ENCODE data around the gene CEP164.
A peak's percentile ranks its signal among the peaks of the same experiment; 100 is the strongest.

The CEP164 gene

GRCh38 chr11:117419482-117420142 lies 92.0 kb downstream of the CEP164 start:
- Histone ChIP-seq H3K9me3 (ENCODE audit: control insufficient read depth in 2 of 2, low read length in 2 of 2) (no peaks in the 10 kb centered on the region), H3K9ac (ENCODE audit: low read length in 2 of 2) (no peak overlapping the region), H3K4me3 (ENCODE audit: low read length in 2 of 2) (no peak overlapping the region), H3K36me3 (ENCODE audit: control insufficient read depth in 2 of 2, insufficient read depth in 2 of 2, low read length in 2 of 2) (no peaks in the 10 kb centered on the region), H3K4me1 (ENCODE audit: control insufficient read depth, insufficient read depth, low read length) (no peaks in the 10 kb centered on the region), H3K27me3 (ENCODE audit: control insufficient read depth in 1 of 2, insufficient read depth in 2 of 2, low read length in 2 of 2) (peaks cover 3 to 4% of the 10 kb centered on the region in 2 donors), H3K27ac (ENCODE audit: low read length) (no peak overlapping the region)

- Histone ChIP-seq H3K27ac (ENCODE audit: low read length) (no peak overlapping the region), H3K27me3 (ENCODE audit: control insufficient read depth in 1 of 2, insufficient read depth in 2 of 2, low read length in 2 of 2) (peaks cover 3 to 4% of the 10 kb centered on the region in 2 donors), H3K4me3 (ENCODE audit: low read length in 2 of 2) (no peak overlapping the region), H3K9ac (ENCODE audit: low read length in 2 of 2) (no peak overlapping the region), H3K4me1 (ENCODE audit: control insufficient read depth, insufficient read depth, low read length) (no peaks in the 10 kb centered on the region), H3K9me3 (ENCODE audit: control insufficient read depth in 2 of 2, low read length in 2 of 2) (no peaks in the 10 kb centered on the region), H3K36me3 (ENCODE audit: control insufficient read depth in 2 of 2, insufficient read depth in 2 of 2, low read length in 2 of 2) (no peaks in the 10 kb centered on the region)
These were observed 92.5 kb downstream of the CEP164 start for GRCh38 chr11:117420143-117420485.

DNA sequence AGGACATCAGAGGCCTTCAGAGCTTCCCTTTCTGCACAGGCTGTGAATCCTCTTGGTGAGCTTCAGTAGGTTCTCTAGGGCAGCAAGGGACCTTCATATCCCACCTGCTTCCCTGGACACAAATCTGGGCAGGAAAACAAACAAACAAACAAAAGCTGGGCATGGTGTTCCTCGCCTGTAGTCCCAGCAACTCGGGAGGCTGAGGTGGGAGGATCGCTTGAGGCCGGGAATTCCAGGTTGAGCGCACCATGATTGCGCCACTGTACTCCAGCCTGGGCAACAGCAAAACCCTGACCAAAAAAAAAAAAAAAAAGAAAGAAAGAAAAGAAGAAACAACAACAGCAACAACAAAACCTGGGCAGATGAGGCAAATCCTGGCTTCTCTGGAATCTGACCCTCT lies 92.9 kb downstream of the CEP164 start:
- H3K27me3 ChIP-seq (ENCODE audit: control insufficient read depth in 1 of 2, insufficient read depth in 2 of 2, low read length in 2 of 2) = peaks cover 3 to 4% of the 10 kb centered on the region in 2 donors
- H3K27ac ChIP-seq (ENCODE audit: low read length) = no peak overlapping the region
- no peak overlapping the region for H3K9ac ChIP-seq (ENCODE audit: low read length in 2 of 2)
- H3K4me1 ChIP-seq (ENCODE audit: control insufficient read depth, insufficient read depth, low read length) = no peaks in the 10 kb centered on the region
- no peaks in the 10 kb centered on the region for H3K36me3 ChIP-seq (ENCODE audit: control insufficient read depth in 2 of 2, insufficient read depth in 2 of 2, low read length in 2 of 2)
- no peak overlapping the region for H3K4me3 ChIP-seq (ENCODE audit: low read length in 2 of 2)
- H3K9me3 ChIP-seq (ENCODE audit: control insufficient read depth in 2 of 2, low read length in 2 of 2) = no peaks in the 10 kb centered on the region

DNA sequence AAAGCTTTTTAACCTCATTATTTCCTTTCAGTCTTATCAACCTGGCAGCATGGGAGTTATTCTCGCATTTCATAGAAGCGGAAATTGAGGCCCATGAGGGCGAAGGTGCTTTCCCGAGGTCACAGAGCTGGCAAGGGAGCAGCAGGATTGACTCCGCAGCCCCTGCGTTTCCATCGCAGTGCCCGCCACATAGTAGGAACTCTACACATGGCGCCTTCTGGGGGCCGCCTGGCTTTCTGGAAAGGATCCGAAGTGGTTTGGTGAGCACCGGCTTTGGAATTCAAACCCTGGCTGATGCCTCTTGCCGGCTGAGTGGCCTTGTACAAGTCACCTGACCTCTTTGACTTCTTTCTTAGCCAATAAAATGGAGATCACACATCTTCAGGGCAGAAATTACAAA lies 93.4 kb downstream of the CEP164 start:
- Histone ChIP-seq H3K27me3 (ENCODE audit: control insufficient read depth in 1 of 2, insufficient read depth in 2 of 2, low read length in 2 of 2) (peaks cover 3 to 4% of the 10 kb centered on the region in 2 donors), H3K27ac (ENCODE audit: low read length) (no peak overlapping the region)

GRCh38 chr11:117421476-117421875 lies 93.8 kb downstream of the CEP164 start:
- peaks cover 3% of the 10 kb centered on the region in 2 donors for H3K27me3 ChIP-seq (ENCODE audit: control insufficient read depth in 1 of 2, insufficient read depth in 2 of 2, low read length in 2 of 2)
- no peak overlapping the region for H3K9ac ChIP-seq (ENCODE audit: low read length in 2 of 2)
- H3K36me3 ChIP-seq (ENCODE audit: control insufficient read depth in 2 of 2, insufficient read depth in 2 of 2, low read length in 2 of 2) = no peaks in the 10 kb centered on the region
- H3K4me1 ChIP-seq (ENCODE audit: control insufficient read depth, insufficient read depth, low read length) = peaks cover 3% of the 10 kb centered on the region
- H3K4me3 ChIP-seq (ENCODE audit: low read length in 2 of 2) = no peak overlapping the region
- H3K27ac ChIP-seq (ENCODE audit: low read length) = no peak overlapping the region
- H3K9me3 ChIP-seq (ENCODE audit: control insufficient read depth in 2 of 2, low read length in 2 of 2) = no peaks in the 10 kb centered on the region

More for the DNA sequence above, 93.4 kb downstream of the CEP164 start:
- H3K4me1 ChIP-seq (ENCODE audit: control insufficient read depth, insufficient read depth, low read length) = peaks cover 1% of the 10 kb centered on the region
- no peaks in the 10 kb centered on the region for H3K9me3 ChIP-seq (ENCODE audit: control insufficient read depth in 2 of 2, low read length in 2 of 2)
- no peak overlapping the region for H3K4me3 ChIP-seq (ENCODE audit: low read length in 2 of 2)
- no peaks in the 10 kb centered on the region for H3K36me3 ChIP-seq (ENCODE audit: control insufficient read depth in 2 of 2, insufficient read depth in 2 of 2, low read length in 2 of 2)
- no peak overlapping the region for H3K9ac ChIP-seq (ENCODE audit: low read length in 2 of 2)

GRCh38 chr11:117423046-117423575 lies 95.5 kb downstream of the CEP164 start:
- H3K36me3 ChIP-seq (ENCODE audit: control insufficient read depth in 2 of 2, insufficient read depth in 2 of 2, low read length in 2 of 2) = no peaks in the 10 kb centered on the region
- peaks cover 0 to 1% of the 10 kb centered on the region in 2 donors for H3K27me3 ChIP-seq (ENCODE audit: control insufficient read depth in 1 of 2, insufficient read depth in 2 of 2, low read length in 2 of 2)
- no peaks in the 10 kb centered on the region for H3K9me3 ChIP-seq (ENCODE audit: control insufficient read depth in 2 of 2, low read length in 2 of 2)
- peaks cover 3% of the 10 kb centered on the region for H3K4me1 ChIP-seq (ENCODE audit: control insufficient read depth, insufficient read depth, low read length)
- no peak overlapping the region for H3K4me3 ChIP-seq (ENCODE audit: low read length in 2 of 2)
- H3K9ac ChIP-seq (ENCODE audit: low read length in 2 of 2) = no peak overlapping the region
- H3K27ac ChIP-seq (ENCODE audit: low read length) = no peak overlapping the region

GRCh38 chr11:117424781-117425180 lies 97.1 kb downstream of the CEP164 start:
- H3K27ac ChIP-seq (ENCODE audit: low read length) = no peak overlapping the region
- no peak overlapping the region for H3K9ac ChIP-seq (ENCODE audit: low read length in 2 of 2)
- H3K4me1 ChIP-seq (ENCODE audit: control insufficient read depth, insufficient read depth, low read length) = peaks cover 3% of the 10 kb centered on the region
- H3K36me3 ChIP-seq (ENCODE audit: control insufficient read depth in 2 of 2, insufficient read depth in 2 of 2, low read length in 2 of 2) = no peaks in the 10 kb centered on the region
- no peaks in the 10 kb centered on the region for H3K9me3 ChIP-seq (ENCODE audit: control insufficient read depth in 2 of 2, low read length in 2 of 2)
- H3K4me3 ChIP-seq (ENCODE audit: low read length in 2 of 2) = no peak overlapping the region
- H3K27me3 ChIP-seq (ENCODE audit: control insufficient read depth in 1 of 2, insufficient read depth in 2 of 2, low read length in 2 of 2) = no peaks in the 10 kb centered on the region

DNA sequence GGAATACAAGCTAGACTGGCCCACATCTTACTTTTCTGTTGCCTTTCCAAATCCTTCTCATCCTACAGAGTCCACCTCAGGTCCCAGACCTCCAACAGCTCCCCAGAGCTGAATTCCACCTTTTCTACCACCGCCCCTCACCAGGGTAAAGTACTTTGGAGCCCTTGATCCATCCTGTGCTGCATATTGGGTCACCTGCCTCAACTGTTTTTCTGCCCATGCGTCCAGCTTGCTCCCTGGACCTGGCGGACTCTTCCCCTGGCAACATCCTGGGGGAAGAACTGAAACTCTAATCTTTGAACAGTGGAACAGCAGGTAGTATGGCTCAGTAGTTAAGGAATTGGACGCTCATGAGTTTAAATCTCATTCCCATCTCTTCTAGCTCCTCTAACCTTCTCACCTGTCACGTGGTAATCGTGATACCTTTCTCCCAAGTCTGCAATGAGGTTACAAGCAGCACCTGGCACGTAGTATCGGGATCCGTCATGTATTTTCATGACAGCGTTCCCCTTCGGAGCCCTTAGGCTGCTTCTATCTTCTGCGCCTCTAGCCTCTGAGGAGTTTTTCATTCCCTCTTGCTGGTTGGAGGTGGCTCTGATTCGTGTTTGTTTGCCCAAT lies 98.1 kb downstream of the CEP164 start:
- Histone ChIP-seq H3K27me3 (ENCODE audit: control insufficient read depth in 1 of 2, insufficient read depth in 2 of 2, low read length in 2 of 2) (no peaks in the 10 kb centered on the region), H3K27ac (ENCODE audit: low read length) (no peak overlapping the region), H3K4me1 (ENCODE audit: control insufficient read depth, insufficient read depth, low read length) (peaks cover 3% of the 10 kb centered on the region), H3K9me3 (ENCODE audit: control insufficient read depth in 2 of 2, low read length in 2 of 2) (no peaks in the 10 kb centered on the region), H3K36me3 (ENCODE audit: control insufficient read depth in 2 of 2, insufficient read depth in 2 of 2, low read length in 2 of 2) (peaks cover 0 to under 1% of the 10 kb centered on the region in 2 donors), H3K9ac (ENCODE audit: low read length in 2 of 2) (no peak overlapping the region), H3K4me3 (ENCODE audit: low read length in 2 of 2) (no peak overlapping the region)

DNA sequence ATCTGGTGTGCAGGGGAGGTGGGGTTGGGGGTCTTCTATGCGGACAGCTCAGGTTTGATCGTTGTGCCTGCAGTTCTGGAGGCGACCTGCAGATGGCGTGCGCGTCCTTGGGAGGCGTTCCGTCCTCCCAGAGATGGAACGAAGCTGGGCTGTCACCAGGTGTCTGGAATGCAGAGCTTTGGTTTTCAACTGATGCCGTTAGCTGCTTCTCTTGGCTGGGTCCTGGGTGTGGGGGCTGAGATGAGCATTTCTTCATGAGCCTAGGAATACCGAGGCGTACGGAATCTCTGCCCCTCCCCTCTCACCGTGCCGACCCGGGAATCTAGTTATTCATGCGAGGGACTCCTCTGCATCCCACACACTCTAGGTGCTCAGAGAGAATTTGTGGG lies 98.6 kb downstream of the CEP164 start:
- Histone ChIP-seq H3K9ac (ENCODE audit: low read length in 2 of 2) (no peak overlapping the region), H3K4me3 (ENCODE audit: low read length in 2 of 2) (peak overlapping the region in 1 of 2 donors; percentile 57), H3K27ac (ENCODE audit: low read length) (no peak overlapping the region), H3K4me1 (ENCODE audit: control insufficient read depth, insufficient read depth, low read length) (peaks cover 3% of the 10 kb centered on the region), H3K9me3 (ENCODE audit: control insufficient read depth in 2 of 2, low read length in 2 of 2) (no peaks in the 10 kb centered on the region), H3K36me3 (ENCODE audit: control insufficient read depth in 2 of 2, insufficient read depth in 2 of 2, low read length in 2 of 2) (peaks cover 3 to 4% of the 10 kb centered on the region in 2 donors), H3K27me3 (ENCODE audit: control insufficient read depth in 1 of 2, insufficient read depth in 2 of 2, low read length in 2 of 2) (no peaks in the 10 kb centered on the region)

DNA sequence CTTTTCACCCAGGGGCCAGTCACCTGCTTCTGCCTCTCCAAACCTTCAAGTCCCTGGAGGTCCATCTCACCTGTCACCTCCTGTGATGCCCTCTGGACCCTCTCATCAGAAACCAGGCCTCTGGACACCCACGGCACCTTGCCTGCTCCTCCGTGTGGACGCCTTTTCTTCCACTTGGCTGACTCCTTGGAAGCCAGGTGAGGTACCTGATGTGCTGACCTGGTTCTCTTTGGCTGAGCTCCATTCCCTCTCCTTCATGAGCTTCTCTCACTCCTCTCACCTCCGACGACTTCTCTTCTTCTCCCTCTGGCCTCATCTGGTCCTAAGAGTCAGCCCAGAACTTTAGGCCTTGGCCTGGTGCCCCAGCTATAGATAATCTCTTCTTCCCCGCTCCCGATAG lies 99.3 kb downstream of the CEP164 start:
- H3K9ac ChIP-seq (ENCODE audit: low read length in 2 of 2) = no peak overlapping the region
- peaks cover 3% of the 10 kb centered on the region for H3K4me1 ChIP-seq (ENCODE audit: control insufficient read depth, insufficient read depth, low read length)
- no peaks in the 10 kb centered on the region for H3K27me3 ChIP-seq (ENCODE audit: control insufficient read depth in 1 of 2, insufficient read depth in 2 of 2, low read length in 2 of 2)

GRCh38 chr11:117427356-117427874 lies 99.8 kb downstream of the CEP164 start:
- no peak overlapping the region for H3K9ac ChIP-seq (ENCODE audit: low read length in 2 of 2)
- H3K4me1 ChIP-seq (ENCODE audit: control insufficient read depth, insufficient read depth, low read length) = peaks cover 3% of the 10 kb centered on the region
- H3K9me3 ChIP-seq (ENCODE audit: control insufficient read depth in 2 of 2, low read length in 2 of 2) = no peaks in the 10 kb centered on the region
- H3K27ac ChIP-seq (ENCODE audit: low read length) = no peak overlapping the region
- H3K27me3 ChIP-seq (ENCODE audit: control insufficient read depth in 1 of 2, insufficient read depth in 2 of 2, low read length in 2 of 2) = no peaks in the 10 kb centered on the region
- no peak overlapping the region for H3K4me3 ChIP-seq (ENCODE audit: low read length in 2 of 2)
- peaks cover 3 to 8% of the 10 kb centered on the region in 2 donors for H3K36me3 ChIP-seq (ENCODE audit: control insufficient read depth in 2 of 2, insufficient read depth in 2 of 2, low read length in 2 of 2)

More for the DNA sequence above, 99.3 kb downstream of the CEP164 start:
- H3K36me3 ChIP-seq (ENCODE audit: control insufficient read depth in 2 of 2, insufficient read depth in 2 of 2, low read length in 2 of 2) = peaks cover 3 to 5% of the 10 kb centered on the region in 2 donors
- no peaks in the 10 kb centered on the region for H3K9me3 ChIP-seq (ENCODE audit: control insufficient read depth in 2 of 2, low read length in 2 of 2)
- H3K4me3 ChIP-seq (ENCODE audit: low read length in 2 of 2) = no peak overlapping the region
- H3K27ac ChIP-seq (ENCODE audit: low read length) = no peak overlapping the region
